Measurements from ENCODE around the gene KCNIP1. TPM values are rescaled to one million over a fixed set of nuclear protein-coding genes. Genes with fewer than 3 reads are reported as not detected.

The KCNIP1 gene
- total RNA-seq, 2 donors from 2014 or later = 1.6 to 13.5 TPM

DNA sequence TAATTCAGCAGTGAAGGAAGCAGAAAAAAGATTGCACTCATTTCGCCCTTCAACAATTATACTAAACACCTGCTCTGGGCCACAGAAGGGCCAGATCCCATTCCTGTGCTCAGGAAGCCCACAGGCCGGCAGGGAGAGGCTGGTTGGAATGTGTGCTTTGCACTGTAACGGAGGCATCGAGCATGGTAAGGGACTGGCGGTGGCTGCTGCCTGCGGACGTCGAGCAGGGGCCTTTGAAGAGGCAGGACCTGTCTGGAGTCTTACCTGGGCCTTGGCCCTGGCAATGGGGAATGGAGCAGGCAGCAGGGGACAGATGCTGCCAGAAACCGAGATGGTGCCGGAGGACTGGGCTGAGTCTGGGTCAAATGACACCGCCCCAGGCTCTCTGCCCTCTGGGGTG is 97.8 kb downstream of the KCNIP1 start:
- intact Hi-C loops (cut with DNase I) = no loop called here
- 91% methylated on average over 11 of the region's 11 CpGs for WGBS
- Histone ChIP-seq H3K4me1 (replicated peaks) (no peaks in the 10 kb centered on the region), H3K27ac (no peak overlapping the region), H3K9me3 (no peaks in the 10 kb centered on the region), H3K4me3 (no peak overlapping the region), H3K27me3 (replicated peaks; ENCODE audit: insufficient read depth) (no peaks in the 10 kb centered on the region), H3K36me3 (no peaks in the 10 kb centered on the region)
- TF ChIP-seq, protein P1, sequence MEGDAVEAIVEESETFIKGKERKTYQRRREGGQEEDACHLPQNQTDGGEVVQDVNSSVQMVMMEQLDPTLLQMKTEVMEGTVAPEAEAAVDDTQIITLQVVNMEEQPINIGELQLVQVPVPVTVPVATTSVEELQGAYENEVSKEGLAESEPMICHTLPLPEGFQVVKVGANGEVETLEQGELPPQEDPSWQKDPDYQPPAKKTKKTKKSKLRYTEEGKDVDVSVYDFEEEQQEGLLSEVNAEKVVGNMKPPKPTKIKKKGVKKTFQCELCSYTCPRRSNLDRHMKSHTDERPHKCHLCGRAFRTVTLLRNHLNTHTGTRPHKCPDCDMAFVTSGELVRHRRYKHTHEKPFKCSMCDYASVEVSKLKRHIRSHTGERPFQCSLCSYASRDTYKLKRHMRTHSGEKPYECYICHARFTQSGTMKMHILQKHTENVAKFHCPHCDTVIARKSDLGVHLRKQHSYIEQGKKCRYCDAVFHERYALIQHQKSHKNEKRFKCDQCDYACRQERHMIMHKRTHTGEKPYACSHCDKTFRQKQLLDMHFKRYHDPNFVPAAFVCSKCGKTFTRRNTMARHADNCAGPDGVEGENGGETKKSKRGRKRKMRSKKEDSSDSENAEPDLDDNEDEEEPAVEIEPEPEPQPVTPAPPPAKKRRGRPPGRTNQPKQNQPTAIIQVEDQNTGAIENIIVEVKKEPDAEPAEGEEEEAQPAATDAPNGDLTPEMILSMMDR (IDR thresholded peaks at IDR 0.05) = no peak
- TF ChIP-seq POLR2A (IDR thresholded peaks at IDR 0.05) (no peak), POLR2AphosphoS5 (IDR thresholded peaks at IDR 0.05) (no peak)
- no peak for DNase-seq (ENCODE audit: low spot score)

GRCh38 chr5:170603109-170603508 is 99.3 kb downstream of the KCNIP1 start:
- 77% methylated on average over 10 of the region's 10 CpGs for WGBS

DNA sequence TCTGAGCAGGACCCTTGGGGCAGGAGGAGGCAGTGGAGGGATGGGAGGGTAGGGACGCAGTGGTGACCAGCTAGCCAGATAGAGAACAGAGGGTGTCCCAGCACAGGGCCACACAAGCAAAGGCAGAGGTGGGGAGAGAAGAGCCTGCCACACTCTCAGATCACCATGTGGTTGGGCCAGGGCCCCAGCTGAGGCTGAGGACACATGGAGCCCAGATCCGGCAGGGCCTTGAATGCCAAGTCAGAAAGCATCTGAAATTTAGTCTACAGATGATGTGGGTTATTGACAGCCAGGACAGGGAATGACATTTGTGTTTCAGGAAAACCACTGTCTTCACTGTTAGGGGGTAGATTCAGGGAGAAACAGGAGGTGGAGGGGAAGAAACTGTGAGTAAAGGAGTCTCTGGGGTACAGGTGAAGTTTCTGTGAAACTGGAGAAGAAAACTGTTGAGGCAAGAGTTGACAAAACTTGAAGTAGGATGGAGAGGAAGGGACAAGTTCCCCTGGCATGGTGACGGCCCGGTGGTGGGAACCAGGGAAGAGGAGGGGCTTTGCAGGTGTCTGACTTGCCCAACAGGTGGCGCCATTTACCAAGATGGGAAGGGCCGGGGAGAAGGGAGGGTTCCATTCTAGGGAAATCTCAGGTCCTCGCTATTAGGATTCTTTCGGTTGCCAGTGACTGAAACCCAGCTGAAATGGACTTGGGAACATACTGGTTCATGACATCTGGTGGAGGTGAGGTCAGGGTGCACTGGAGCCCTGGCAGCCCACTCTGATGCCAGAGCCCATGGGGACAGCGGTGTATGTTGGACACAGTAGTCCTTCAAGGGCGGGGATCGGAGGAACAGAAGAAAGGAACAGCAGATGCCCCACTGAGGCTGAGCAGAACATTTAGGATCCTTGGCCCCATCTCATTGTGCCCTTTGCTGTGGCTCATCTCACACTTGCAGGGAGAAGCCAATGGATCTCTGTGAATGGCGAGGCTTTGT is 100.1 kb downstream of the KCNIP1 start:
- no peaks in the 10 kb centered on the region for H3K36me3 ChIP-seq
- WGBS = 60% methylated on average over 11 of the region's 12 CpGs
- TF ChIP-seq, protein P1 (IDR thresholded peaks at IDR 0.05) = peak; percentile 22 to 80 (median 49)
- TF ChIP-seq POLR2AphosphoS5 (IDR thresholded peaks at IDR 0.05) (no peak), POLR2A (IDR thresholded peaks at IDR 0.05) (no peak)
- DNase-seq (ENCODE audit: low spot score) = peak; percentile 25
- H3K27me3 ChIP-seq (replicated peaks; ENCODE audit: insufficient read depth) = no peaks in the 10 kb centered on the region
- H3K4me1 ChIP-seq (replicated peaks) = no peaks in the 10 kb centered on the region
- no peaks in the 10 kb centered on the region for H3K9me3 ChIP-seq
- H3K27ac ChIP-seq = no peak overlapping the region
- intact Hi-C loops (cut with DNase I) = no loop called here
- H3K4me3 ChIP-seq = no peak overlapping the region

More at GRCh38 chr5:170603109-170603508, 99.3 kb downstream of the KCNIP1 start:
- H3K27ac ChIP-seq = no peak overlapping the region
- no peak overlapping the region for H3K4me3 ChIP-seq
- intact Hi-C loops (cut with DNase I) = no loop called here
- no peak for DNase-seq (ENCODE audit: low spot score)
- no peaks in the 10 kb centered on the region for H3K27me3 ChIP-seq (replicated peaks; ENCODE audit: insufficient read depth)
- H3K9me3 ChIP-seq = no peaks in the 10 kb centered on the region
- no peaks in the 10 kb centered on the region for H3K36me3 ChIP-seq
- TF ChIP-seq POLR2AphosphoS5 (IDR thresholded peaks at IDR 0.05) (no peak), POLR2A (IDR thresholded peaks at IDR 0.05) (no peak)
- TF ChIP-seq, protein P1 (IDR thresholded peaks at IDR 0.05) = no peak
- no peaks in the 10 kb centered on the region for H3K4me1 ChIP-seq (replicated peaks)

DNA sequence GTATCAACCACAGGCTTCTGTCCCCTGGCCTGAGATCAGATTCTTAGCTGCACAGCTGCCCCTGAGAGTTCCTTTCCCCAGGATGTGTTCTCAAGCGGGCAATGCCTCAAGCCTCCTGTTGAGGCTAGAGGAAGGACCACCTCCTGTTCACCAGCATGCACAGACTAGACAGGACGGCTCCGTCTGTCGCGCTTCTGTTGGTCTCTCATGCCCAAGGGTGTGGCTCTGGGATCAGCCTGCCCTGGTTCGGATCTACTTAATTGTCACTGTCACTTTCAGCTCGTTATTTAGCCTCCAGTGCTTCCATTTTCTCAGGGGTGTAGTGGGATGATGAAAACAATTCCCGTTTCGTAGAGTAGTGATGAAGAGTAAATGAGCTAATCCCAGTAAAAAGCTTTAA is 103.1 kb downstream of the KCNIP1 start:
- Histone ChIP-seq H3K4me3 (no peak overlapping the region), H3K27ac (no peak overlapping the region), H3K36me3 (no peaks in the 10 kb centered on the region), H3K27me3 (replicated peaks; ENCODE audit: insufficient read depth) (no peaks in the 10 kb centered on the region), H3K9me3 (no peaks in the 10 kb centered on the region), H3K4me1 (replicated peaks) (no peaks in the 10 kb centered on the region)
- intact Hi-C loops (cut with DNase I) = no loop called here
- no peak for DNase-seq (ENCODE audit: low spot score)
- WGBS = 67% methylated on average over 9 of the region's 9 CpGs
- TF ChIP-seq POLR2AphosphoS5 (IDR thresholded peaks at IDR 0.05) (no peak), POLR2A (IDR thresholded peaks at IDR 0.05) (no peak)
- TF ChIP-seq, protein P1 (IDR thresholded peaks at IDR 0.05) = no peak
